Measurements from ENCODE around the gene PDCD2L.

The PDCD2L gene

DNA sequence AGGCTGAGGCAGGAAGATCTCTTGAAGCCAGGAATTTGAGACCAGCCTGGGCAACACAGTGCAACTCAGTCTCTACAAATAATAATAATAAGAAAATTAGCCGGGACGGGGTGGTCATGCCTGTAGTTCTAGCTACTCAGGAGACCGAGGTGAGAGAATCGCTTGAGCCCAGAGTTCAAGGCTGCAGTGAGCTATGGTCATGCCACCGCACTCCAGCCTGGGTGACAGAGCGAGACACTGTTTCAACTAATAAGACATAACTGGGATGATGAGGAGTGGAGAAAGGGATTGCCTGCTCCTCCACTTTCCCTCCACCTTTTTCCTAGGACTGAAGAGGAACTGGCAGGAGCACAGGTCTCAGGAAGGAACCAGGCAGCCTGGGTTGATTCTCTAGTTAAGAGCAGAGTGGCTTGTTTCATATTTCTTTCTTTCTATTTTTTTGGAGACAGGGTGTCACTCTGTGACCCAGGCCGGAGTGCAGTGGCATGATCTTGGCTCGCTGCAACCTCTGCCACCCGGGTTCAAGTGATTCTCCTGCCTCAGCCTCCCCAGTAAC lies 43.8 kb upstream of the PDCD2L start:
- H3K27ac ChIP-seq, result peak overlapping the region; percentile 90

DNA sequence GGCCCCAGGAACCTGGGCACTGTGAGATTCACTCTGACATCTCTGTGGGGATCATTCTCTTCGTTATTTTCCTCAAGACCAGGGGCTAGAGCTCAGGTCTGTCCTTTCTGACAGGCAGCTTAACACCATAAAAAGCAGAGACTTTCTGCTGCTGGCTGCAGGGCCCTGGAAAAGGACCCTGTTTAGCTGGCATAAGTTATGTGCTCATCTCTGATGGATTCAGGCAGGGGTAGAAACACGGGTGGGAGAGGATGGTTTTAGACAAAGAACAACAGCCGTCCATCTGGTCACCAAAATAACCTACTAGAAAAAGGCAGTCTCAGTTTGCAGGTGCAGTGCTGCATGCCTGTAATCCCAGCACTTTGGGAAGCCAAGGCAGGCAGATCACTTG lies 41.5 kb upstream of the PDCD2L start:
- no peak overlapping the region for H3K27ac ChIP-seq
- no peak for TF ChIP-seq ZFX (IDR thresholded peaks at IDR 0.05; ENCODE audit: borderline replicate concordance)
- TF ChIP-seq, protein P1, sequence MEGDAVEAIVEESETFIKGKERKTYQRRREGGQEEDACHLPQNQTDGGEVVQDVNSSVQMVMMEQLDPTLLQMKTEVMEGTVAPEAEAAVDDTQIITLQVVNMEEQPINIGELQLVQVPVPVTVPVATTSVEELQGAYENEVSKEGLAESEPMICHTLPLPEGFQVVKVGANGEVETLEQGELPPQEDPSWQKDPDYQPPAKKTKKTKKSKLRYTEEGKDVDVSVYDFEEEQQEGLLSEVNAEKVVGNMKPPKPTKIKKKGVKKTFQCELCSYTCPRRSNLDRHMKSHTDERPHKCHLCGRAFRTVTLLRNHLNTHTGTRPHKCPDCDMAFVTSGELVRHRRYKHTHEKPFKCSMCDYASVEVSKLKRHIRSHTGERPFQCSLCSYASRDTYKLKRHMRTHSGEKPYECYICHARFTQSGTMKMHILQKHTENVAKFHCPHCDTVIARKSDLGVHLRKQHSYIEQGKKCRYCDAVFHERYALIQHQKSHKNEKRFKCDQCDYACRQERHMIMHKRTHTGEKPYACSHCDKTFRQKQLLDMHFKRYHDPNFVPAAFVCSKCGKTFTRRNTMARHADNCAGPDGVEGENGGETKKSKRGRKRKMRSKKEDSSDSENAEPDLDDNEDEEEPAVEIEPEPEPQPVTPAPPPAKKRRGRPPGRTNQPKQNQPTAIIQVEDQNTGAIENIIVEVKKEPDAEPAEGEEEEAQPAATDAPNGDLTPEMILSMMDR (IDR thresholded peaks at IDR 0.05), result no peak

More for the DNA sequence above, 43.8 kb upstream of the PDCD2L start:
- no peak for TF ChIP-seq ZFX (IDR thresholded peaks at IDR 0.05; ENCODE audit: borderline replicate concordance)
- TF ChIP-seq, protein P1 (IDR thresholded peaks at IDR 0.05), result no peak

DNA sequence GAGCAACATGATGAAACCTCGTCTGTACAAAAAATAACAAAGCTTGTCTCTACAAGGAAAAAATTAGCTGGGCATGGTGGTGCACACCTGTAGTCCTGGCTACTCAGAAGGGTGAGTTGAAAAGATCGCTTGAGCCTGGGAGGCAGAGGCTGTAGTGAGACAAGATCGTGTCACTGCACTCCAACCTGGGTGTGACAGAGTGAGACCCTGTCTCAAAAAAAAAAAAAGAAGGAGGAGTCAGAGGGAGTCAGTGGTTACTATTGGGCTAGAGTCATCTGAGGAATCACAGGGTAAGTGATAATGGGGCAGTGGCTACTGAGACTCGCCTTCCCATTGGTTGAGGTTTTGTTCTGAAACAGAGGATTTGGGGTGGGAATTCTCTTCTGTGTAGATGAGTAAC lies 41.1 kb upstream of the PDCD2L start:
- H3K27ac ChIP-seq, result no peak overlapping the region
- TF ChIP-seq, protein P1 (IDR thresholded peaks at IDR 0.05), result no peak
- no peak for TF ChIP-seq ZFX (IDR thresholded peaks at IDR 0.05; ENCODE audit: borderline replicate concordance)

DNA sequence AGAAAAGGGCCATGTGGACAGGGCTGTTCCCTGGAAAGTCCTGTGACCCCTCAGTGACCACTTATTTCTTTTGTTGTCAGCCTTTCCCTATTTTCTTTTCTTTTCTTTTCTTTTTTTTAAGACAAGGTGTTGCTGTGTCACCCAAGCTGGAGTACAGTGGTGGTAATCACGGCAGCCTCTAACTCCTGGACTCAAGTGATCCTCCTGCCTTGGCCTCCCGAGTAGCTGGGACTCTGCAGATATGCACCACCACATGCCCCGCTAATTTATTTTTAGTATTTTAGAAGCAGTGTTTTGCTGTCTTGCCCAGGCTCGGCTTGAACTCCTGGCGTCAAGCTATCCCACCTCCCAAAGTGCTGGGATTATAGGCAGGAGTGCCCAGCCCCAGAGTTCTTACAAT lies 40.3 kb upstream of the PDCD2L start:
- no peak for TF ChIP-seq ZFX (IDR thresholded peaks at IDR 0.05; ENCODE audit: borderline replicate concordance)
- TF ChIP-seq, protein P1 (IDR thresholded peaks at IDR 0.05), result no peak
- no peak overlapping the region for H3K27ac ChIP-seq

DNA sequence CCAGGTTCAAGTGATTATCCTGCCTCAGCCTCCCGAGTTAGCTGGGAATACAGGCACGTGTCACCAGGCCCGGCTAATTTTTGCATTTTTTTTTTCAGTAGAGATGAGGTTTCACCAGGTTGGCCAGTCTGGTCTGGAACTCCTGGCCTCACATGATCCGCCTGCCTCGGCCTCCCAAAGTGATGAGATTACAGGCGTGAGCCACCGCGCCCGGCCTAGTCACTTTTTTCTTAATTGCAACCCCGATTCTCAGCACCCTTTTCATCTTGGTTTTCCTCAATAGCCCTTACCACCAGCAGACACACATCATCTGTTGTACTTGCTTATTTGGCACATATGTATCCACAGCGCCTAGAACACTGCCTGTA lies 39.8 kb upstream of the PDCD2L start:
- TF ChIP-seq, protein P1 (IDR thresholded peaks at IDR 0.05), result no peak
- no peak for TF ChIP-seq ZFX (IDR thresholded peaks at IDR 0.05; ENCODE audit: borderline replicate concordance)
- H3K27ac ChIP-seq, result peak overlapping the region; percentile 83

DNA sequence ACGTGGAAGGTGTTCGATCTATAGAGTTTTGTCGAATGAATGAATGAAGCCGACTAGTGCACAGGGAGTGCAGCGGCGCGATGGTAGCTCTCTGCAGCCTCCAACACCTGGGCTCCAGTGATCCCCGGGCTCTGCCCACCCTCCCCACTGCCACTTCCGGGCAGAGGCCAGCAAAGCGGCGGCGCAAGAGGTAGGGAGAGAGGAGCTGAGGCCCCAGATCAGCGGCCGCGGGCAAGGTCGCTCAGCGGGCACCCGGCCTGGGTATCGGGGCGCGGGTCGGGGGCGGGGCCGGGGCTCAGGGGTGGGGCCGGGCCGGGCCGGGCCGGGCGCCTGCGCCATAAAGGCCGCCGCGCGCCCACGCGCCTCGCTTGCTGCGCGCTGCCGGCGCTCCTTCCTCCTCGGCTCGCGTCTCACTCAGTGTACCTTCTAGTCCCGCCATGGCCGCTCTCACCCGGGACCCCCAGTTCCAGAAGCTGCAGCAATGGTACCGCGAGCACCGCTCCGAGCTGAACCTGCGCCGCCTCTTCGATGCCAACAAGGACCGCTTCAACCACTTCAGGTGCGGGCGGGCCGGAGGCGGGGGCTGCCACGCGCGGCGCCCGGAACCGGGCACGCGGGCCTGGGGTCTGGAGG lies 39.3 kb upstream of the PDCD2L start, which contains the start of gene GPI:
Gene GPI, plus strand, starts transcription at position 367 of the 633 bp plus-strand sequence. Its CDS starts 71 bp downstream, at position 438.
- peak within 1 kb of the TSS; percentile 83 for H3K27ac ChIP-seq
- no peak for TF ChIP-seq ZFX (IDR thresholded peaks at IDR 0.05; ENCODE audit: borderline replicate concordance)
- TF ChIP-seq, protein P1 (IDR thresholded peaks at IDR 0.05), result no peak

Measured in 22Rv1 (cell line).